Epithelial cell of esophagus (primary cell): ENCODE data around the gene APMAP.

Experiments used
- DNase-seq: peaks from one replicate; pipeline ENCODE4 v3.0.0; 2010; ENCODE audit warnings: low read depth
- H3K4me3 ChIP-seq: 2 replicates; pipeline ENCODE4 v1.5.1; 2011; ENCODE audit warnings: mild to moderate bottlenecking, low read length, control low read depth
- CTCF ChIP-seq: IDR thresholded peaks from 2 replicates; pipeline ENCODE4 v1.5.1; 2011; ENCODE audit warnings: low read depth, mild to moderate bottlenecking, low read length, control low read depth, inconsistent platforms; ENCODE audit not compliant: insufficient read depth; ENCODE audit errors: missing control alignments

APMAP gene

GRCh38 chr20:24917056-24917455, 75.5 kb downstream of the APMAP start:
- H3K4me3 ChIP-seq, result no peak overlapping the region
- DNase-seq, result no peak
- no peak for TF ChIP-seq CTCF

- TF ChIP-seq CTCF, result no peak
- DNase-seq, result no peak
- no peak overlapping the region for H3K4me3 ChIP-seq
Observed at GRCh38 chr20:24916412-24916811, 76.1 kb downstream of the APMAP start.

DNA sequence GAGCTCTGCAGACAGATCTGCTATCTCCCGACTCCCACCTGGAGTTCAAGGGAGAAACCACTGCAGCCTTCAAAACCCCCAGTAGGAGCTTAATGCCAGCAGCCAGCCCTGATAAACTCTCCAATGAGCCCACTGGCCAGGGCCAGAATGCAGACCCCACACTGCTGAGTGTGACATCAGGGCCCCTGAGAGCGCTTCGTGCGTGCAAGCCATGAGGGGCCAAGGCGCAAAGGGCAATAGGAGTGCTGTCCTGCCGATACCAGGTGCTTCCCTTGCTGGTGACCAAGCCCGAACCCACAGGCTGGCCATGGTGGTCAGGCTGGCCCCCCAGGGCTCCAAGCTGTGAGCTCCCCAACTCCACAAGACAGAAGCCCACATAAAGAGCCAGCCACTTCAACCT, 76.7 kb downstream of the APMAP start:
- no peak overlapping the region for H3K4me3 ChIP-seq
- DNase-seq, result no peak

DNA sequence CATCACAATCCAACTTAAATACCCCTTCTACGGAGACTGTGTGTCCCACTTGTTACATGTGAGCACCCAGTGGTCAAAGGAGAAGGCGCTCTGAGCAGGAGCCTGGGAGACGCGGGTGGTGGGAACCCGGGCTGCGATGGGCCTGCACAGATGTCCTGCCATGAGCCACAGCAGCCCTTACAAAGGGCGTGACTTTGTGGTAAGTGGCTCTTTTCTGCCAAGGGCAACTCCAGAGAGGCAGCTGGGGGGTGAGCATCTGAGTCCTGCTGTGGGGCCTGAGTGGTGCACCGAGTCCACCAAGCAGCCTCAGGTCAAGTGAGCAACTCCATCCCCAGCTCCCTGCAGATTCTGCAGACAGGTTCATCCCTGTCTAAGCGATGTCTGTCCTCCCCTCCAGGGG, 77.1 kb downstream of the APMAP start:
- TF ChIP-seq CTCF, result no peak
- H3K4me3 ChIP-seq, result no peak overlapping the region
- DNase-seq, result no peak

More for the DNA sequence above, 76.7 kb downstream of the APMAP start:
- no peak for TF ChIP-seq CTCF

DNA sequence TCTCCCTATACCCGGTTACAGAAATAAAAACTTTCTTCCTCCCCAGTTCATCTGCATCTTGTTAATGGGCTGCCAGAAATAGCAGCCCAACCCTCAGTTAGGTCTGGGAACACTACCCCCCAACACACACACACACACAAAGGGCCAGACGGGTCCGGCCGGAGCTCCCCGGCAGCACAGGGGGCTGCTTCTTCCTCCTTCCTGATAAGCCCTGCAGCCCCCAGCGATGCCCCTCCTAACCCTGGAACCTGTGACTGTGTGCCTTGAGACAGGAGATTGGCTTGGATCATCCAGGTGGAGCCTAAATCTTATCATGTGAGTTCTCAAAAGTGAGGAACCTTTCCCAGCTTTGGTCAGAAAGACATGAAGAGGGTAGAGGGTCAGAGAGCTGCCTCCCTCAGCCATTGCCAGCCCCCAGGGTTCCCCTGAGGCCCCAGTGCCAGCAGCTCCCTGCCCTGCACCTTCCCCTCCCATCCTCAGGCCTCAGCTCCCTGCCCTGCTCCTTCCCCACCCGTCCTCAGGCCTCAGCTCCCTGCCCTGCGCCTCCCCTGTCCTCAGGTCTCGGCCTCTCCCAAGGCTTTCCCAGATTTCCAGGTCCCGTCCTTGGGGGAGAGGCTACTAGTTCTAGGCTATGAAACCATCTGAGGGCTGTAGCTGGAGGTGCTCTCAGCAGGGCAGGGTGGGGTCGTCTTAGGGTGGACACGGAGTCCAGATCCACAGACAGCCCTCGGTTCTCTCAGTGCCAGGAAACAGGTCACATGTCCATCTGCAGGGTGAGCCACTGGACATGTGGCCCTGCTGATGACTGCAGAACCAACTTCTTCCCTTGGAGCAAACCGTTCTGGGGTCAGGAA, 77.9 kb downstream of the APMAP start:
- TF ChIP-seq CTCF, result no peak
- H3K4me3 ChIP-seq, result no peak overlapping the region
- no peak for DNase-seq

DNA sequence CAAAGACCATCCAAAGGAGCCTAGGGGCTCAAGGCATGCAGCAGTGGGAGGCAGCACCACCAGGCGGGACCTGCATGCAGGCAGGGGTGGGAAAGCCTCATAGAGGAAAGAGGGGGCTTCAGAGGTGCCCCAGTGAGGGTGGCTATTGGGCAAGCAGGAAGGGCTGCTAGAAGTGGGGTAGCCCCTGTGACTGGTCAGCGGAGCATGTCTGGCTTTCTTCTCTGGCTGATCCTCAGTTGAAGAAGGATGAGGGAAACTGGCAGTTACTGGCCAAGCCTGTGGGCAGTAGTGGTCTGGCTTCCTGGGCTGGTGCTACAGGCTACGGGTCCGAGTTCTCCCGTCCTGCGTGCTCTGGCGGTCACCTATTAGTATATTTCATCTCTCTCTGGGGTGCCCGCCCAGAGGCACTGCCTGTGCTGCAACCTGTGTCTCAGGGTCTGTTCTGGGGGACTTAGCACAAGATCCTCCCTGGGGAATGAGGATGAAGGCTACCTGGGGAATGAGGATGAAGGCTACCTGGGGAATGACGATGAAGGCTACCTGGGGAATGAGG, 79.4 kb downstream of the APMAP start:
- DNase-seq, result no peak
- TF ChIP-seq CTCF, result no peak

More for the DNA sequence above, 79.4 kb downstream of the APMAP start:
- no peak overlapping the region for H3K4me3 ChIP-seq
